GM12875 (cell line): Measurements from ENCODE around the gene MAPK6.

ENCODE experiments used
- H3K4me3 ChIP-seq: one replicate; pipeline ENCODE4 v1.5.1; 2011; ENCODE audit warnings: low read depth, low read length, control low read depth
- TF ChIP-seq, protein P1 (sequence below): IDR thresholded peaks from 2 replicates; pipeline ENCODE4 v1.5.1; 2011; ENCODE audit warnings: low read depth, mild to moderate bottlenecking, control low read depth, inconsistent platforms, low read length, moderate library complexity, borderline replicate concordance; ENCODE audit not compliant: insufficient read depth

Gene MAPK6

DNA sequence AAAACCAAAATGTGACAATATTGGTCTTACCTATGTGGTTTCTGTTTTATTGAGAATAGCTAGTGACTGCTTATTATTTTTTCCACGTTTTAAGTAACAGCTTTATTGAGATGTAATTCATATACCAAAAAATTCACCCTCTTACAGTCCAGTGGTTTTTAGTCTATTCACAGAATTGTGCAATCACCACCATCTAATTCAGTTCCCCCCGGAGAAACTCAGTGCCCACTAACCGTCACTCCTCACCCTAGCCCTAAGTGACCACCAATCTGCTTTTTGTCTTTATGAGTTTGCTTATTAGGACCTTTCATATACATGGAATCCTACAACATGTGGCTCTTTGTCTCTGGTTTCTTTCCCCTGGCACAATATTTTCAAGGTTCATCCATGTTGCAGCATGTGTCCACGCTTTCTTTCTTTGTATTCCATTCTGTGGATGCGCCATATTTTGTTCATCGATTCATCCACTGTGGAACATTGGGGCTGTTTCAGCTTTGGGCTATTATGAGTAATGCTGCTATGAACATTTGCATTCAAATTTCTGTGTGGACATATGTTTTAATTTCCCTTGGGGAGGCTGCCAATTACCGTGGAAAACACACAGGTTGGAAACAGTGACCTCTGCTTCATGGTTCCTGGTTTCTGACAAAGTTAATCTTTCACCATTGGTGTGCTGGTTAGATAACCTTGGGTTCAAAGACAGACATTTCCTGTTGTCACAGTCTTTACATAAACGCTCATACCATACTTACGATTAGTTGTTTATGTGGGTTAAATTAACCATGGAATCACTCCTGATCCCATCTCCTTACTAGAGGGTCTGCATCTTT, 96.8 kb downstream of the MAPK6 start:
- TF ChIP-seq, protein P1, sequence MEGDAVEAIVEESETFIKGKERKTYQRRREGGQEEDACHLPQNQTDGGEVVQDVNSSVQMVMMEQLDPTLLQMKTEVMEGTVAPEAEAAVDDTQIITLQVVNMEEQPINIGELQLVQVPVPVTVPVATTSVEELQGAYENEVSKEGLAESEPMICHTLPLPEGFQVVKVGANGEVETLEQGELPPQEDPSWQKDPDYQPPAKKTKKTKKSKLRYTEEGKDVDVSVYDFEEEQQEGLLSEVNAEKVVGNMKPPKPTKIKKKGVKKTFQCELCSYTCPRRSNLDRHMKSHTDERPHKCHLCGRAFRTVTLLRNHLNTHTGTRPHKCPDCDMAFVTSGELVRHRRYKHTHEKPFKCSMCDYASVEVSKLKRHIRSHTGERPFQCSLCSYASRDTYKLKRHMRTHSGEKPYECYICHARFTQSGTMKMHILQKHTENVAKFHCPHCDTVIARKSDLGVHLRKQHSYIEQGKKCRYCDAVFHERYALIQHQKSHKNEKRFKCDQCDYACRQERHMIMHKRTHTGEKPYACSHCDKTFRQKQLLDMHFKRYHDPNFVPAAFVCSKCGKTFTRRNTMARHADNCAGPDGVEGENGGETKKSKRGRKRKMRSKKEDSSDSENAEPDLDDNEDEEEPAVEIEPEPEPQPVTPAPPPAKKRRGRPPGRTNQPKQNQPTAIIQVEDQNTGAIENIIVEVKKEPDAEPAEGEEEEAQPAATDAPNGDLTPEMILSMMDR = no peak
- H3K4me3 ChIP-seq = no peak overlapping the region
